ENCODE data around the gene CASK.
"Not testable (repeated sequence)": the region's sequence is repeated elsewhere in the genome, so short reads cannot be mapped to it uniquely, and the experiment has no call there.

The CASK gene

GRCh38 chrX:41688835-41689234, 234.5 kb downstream of the CASK start, which contains the start of gene GPR34:
Gene GPR34 (plus strand): TSS chrX:41688973. CDS start chrX:41695634, 6,661 bp downstream.
- no peak within 1 kb of the TSS for H3K4me3 ChIP-seq (ENCODE audit: low read depth, low read length)
- TF ChIP-seq CTCF (IDR thresholded peaks at IDR 0.05; ENCODE audit: low read depth, low read length): no peak

DNA sequence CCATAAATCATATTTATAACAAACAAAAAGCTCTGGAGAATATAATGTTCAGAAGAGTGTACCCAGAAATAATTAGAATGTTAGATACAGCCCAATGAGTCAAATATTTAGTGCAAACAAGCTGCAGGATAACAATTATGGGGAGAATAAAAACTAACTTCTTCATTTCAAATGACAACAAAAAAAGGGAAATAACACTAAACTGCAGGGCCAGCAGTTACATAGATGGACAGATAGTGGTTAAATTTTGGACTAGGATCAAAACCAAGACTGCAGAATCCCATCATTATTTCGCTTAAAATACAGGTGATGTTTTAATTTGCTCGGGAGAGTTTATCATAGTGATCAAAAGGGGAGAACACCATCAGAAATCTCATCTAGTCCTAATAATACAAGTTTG, 235.2 kb downstream of the CASK start:
- no peak overlapping the region for H3K4me3 ChIP-seq (ENCODE audit: low read depth, low read length)
- no peak for TF ChIP-seq CTCF (IDR thresholded peaks at IDR 0.05; ENCODE audit: low read depth, low read length)

- TF ChIP-seq CTCF (IDR thresholded peaks at IDR 0.05; ENCODE audit: low read depth, low read length): no peak
- H3K4me3 ChIP-seq (ENCODE audit: low read depth, low read length): no peak overlapping the region
Measured at GRCh38 chrX:41686788-41687187, 236.6 kb downstream of the CASK start.

DNA sequence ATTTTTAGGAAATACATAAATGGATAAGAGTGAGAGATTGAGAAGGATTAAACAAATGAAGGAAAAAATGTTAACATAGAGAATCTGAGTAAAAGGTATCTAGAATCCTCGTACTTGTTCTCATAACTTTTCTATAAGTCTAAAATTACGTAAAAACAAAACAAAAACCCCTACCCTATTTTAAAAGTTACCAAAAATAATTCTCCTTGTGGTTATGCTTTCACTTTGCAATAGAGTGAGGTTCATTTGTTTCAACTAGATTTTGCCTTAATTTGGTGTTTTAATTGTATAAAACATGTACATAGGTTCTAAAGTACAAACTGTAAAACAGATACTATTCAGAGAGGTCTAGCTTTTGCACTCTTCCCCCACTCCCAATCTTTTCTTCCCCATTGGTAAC, 238.4 kb downstream of the CASK start:
- TF ChIP-seq CTCF (IDR thresholded peaks at IDR 0.05; ENCODE audit: low read depth, low read length): no peak
- H3K4me3 ChIP-seq (ENCODE audit: low read depth, low read length): no peak overlapping the region

DNA sequence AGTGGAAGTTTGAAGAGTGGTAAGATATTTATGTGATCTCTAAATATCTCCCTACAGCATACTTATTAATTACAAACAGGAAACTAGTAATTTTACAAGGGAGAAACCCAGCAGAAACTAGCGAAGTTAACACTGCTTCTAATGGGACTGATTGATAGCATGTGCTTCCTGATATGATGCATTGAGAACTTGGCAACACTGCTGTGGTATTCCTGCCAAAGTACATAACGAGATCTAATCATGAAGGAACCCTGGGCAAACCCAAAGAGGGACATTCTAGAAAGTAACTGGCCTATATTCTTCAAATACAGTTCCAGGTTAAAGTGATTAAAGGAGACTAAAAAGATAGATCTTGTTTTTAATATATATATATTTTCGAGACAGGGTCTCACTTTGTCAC, 239.2 kb downstream of the CASK start:
- no peak overlapping the region for H3K4me3 ChIP-seq (ENCODE audit: low read depth, low read length)
- TF ChIP-seq CTCF (IDR thresholded peaks at IDR 0.05; ENCODE audit: low read depth, low read length): no peak

GRCh38 chrX:41677183-41678060, 245.9 kb downstream of the CASK start:
- H3K4me3 ChIP-seq (ENCODE audit: low read depth, low read length): no peak overlapping the region
- TF ChIP-seq CTCF (IDR thresholded peaks at IDR 0.05; ENCODE audit: low read depth, low read length): no peak

GRCh38 chrX:41676361-41676760, 247.0 kb downstream of the CASK start:
- not testable (repeated sequence) for H3K4me3 ChIP-seq (ENCODE audit: low read depth, low read length)

All from WI38 (cell line).